ENCODE measurements around the gene IDUA.

GRCh38 chr4:1001561-1002130, 14.8 kb downstream of the IDUA start:
- TF ChIP-seq POLR2A (IDR thresholded peaks at IDR 0.05), result no peak
- TF ChIP-seq, protein P1, sequence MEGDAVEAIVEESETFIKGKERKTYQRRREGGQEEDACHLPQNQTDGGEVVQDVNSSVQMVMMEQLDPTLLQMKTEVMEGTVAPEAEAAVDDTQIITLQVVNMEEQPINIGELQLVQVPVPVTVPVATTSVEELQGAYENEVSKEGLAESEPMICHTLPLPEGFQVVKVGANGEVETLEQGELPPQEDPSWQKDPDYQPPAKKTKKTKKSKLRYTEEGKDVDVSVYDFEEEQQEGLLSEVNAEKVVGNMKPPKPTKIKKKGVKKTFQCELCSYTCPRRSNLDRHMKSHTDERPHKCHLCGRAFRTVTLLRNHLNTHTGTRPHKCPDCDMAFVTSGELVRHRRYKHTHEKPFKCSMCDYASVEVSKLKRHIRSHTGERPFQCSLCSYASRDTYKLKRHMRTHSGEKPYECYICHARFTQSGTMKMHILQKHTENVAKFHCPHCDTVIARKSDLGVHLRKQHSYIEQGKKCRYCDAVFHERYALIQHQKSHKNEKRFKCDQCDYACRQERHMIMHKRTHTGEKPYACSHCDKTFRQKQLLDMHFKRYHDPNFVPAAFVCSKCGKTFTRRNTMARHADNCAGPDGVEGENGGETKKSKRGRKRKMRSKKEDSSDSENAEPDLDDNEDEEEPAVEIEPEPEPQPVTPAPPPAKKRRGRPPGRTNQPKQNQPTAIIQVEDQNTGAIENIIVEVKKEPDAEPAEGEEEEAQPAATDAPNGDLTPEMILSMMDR (IDR thresholded peaks at IDR 0.05), result no peak
